Measurements from ENCODE around the gene MMAB. TPM values are rescaled to one million over a fixed set of nuclear protein-coding genes. Genes with fewer than 3 reads are reported as not detected.

The MMAB gene
- total and polyA plus RNA-seq, 2 of the 13 experiments (the other 11 are each of a cell fraction or from before 2014, with no cell fraction given): 26.1 to 77.3 TPM

DNA sequence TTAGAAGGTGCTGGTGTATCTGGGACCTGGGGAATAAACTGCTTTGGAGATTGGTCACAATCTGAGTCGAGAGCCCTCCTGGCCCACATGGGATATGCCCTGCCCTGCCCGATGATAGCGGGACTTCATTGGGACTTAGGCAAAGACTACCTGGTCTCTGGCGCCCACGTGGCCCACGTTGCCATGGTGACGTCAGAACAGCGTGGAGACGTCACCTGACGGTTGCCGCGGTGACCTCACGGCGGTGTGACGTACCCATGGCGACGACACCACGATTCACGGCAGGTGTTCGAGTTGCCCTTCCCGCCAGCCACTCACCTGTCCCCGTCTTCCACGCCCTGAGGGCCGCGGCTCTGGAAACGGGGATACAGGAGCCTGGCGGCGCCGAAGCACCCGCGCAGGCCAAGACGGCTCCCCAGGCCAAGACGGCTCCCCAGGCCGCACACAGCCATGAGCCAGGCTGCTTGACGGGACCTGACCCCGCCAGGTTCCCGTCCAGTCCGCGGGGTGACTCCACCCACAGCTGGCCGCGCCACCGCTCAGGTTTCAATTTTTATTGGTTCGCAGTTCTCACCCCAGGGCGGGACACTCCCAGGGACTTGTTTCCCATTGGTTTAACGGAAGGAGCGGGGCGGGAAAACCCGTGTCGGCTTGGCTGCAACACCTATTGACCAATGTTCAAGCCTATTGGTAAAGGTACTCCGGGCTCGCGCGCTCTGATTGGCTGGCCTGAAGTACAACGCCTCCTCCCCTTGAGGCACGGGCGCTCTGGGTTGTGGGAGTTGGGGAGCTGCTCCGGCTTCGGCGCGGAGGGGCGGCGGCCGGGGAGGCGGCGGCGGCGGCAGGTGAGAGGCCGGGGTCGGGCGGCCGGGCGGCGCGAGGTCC, at the start of gene MMAB, which contains the start of gene MVK (continued):
- TF ChIP-seq, protein P1, sequence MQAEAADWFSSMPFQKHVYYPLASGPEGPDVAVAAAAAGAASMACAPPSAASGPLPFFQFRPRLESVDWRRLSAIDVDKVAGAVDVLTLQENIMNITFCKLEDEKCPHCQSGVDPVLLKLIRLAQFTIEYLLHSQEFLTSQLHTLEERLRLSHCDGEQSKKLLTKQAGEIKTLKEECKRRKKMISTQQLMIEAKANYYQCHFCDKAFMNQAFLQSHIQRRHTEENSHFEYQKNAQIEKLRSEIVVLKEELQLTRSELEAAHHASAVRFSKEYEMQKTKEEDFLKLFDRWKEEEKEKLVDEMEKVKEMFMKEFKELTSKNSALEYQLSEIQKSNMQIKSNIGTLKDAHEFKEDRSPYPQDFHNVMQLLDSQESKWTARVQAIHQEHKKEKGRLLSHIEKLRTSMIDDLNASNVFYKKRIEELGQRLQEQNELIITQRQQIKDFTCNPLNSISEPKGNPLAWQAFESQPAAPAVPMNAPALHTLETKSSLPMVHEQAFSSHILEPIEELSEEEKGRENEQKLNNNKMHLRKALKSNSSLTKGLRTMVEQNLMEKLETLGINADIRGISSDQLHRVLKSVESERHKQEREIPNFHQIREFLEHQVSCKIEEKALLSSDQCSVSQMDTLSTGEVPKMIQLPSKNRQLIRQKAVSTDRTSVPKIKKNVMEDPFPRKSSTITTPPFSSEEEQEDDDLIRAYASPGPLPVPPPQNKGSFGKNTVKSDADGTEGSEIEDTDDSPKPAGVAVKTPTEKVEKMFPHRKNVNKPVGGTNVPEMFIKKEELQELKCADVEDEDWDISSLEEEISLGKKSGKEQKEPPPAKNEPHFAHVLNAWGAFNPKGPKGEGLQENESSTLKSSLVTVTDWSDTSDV (CRISPR knock-in tag; IDR thresholded peaks at IDR 0.05): peak; percentile 81; the same call in 1 of the 2 replicates
- TF ChIP-seq, protein P2, sequence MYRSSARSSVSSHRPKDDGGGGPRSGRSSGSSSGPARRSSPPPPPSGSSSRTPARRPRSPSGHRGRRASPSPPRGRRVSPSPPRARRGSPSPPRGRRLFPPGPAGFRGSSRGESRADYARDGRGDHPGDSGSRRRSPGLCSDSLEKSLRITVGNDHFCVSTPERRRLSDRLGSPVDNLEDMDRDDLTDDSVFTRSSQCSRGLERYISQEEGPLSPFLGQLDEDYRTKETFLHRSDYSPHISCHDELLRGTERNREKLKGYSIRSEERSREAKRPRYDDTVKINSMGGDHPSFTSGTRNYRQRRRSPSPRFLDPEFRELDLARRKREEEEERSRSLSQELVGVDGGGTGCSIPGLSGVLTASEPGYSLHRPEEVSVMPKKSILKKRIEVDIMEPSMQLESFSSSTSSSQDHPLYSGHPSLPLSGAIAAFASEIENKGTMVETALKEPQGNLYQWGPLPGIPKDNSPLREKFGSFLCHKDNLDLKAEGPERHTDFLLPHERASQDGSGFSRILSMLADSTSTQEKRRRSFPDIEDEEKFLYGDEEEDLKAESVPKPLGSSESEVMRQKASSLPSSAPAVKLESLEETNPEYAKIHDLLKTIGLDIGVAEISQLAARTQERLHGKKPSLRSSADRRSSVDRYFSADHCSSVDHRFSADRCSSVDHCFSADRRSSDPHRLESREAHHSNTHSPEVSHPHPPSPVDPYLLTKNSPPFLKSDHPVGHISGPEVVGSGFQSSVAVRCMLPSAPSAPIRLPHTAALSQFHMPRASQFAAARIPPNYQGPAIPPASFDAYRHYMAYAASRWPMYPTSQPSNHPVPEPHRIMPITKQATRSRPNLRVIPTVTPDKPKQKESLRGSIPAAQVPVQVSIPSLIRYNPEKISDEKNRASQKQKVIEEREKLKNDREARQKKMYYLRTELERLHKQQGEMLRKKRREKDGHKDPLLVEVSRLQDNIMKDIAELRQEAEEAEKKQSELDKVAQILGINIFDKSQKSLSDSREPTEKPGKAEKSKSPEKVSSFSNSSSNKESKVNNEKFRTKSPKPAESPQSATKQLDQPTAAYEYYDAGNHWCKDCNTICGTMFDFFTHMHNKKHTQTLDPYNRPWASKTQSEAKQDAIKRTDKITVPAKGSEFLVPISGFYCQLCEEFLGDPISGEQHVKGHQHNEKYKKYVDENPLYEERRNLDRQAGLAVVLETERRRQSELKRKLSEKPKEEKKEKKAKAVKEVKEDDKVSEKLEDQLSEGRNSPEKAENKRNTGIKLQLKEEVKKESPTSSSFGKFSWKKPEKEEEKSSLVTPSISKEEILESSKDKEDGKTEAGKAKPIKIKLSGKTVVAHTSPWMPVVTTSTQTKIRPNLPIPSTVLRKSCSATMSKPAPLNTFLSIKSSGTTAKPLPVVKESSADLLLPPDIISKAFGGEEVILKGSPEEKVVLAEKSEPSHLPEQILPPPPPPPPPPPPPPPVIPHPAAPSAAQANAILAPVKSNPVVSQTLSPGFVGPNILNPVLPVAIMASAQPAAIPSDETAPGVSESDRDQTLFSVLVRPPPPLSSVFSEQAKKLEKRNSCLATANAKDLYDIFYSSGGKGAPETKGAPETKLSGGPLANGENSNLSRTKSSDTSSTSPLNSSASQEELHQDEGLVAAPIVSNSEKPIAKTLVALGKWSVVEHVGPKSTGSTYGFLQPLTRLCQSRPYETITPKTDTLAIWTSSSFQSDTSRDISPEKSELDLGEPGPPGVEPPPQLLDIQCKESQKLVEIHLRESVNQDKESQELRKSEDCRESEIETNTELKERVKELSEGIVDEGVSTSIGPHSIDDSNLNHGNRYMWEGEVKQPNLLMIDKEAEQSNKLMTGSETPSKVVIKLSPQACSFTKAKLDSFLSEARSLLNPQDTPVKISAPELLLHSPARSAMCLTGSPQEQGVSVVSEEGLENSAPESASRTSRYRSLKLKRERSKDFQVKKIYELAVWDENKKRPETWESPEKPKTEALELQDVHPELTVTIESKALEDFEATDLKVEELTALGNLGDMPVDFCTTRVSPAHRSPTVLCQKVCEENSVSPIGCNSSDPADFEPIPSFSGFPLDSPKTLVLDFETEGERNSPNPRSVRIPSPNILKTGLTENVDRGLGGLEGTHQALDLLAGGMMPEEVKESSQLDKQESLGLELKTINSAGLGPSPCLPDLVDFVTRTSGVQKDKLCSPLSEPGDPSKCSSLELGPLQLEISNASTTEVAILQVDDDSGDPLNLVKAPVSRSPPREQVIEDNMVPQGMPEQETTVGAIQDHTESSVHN (CRISPR knock-in tag; IDR thresholded peaks at IDR 0.05): peak; percentile 77; the same call in 1 of the 2 replicates
- TF ChIP-seq BORCS8-MEF2B (CRISPR knock-in tag; IDR thresholded peaks at IDR 0.05) (peak; percentile 96), SOX13 (IDR thresholded peaks at IDR 0.05) (no peak), SOX13 (CRISPR knock-in tag; conservative IDR thresholded peaks at IDR 0.05 in 1 of 2, IDR thresholded peaks at IDR 0.05 in 1 of 2) (peak in 1 of 2 experiments; percentile 45; a peak in 1 of 4 replicates), ZNF143 (CRISPR knock-in tag; IDR thresholded peaks at IDR 0.05) (peak; percentile 74; the same call in 1 of the 2 replicates), ZBTB26 (CRISPR knock-in tag; IDR thresholded peaks at IDR 0.05; ENCODE audit: borderline replicate concordance) (peak; percentile 52; the same call in 1 of the 2 replicates), POLR2A (IDR thresholded peaks at IDR 0.05; ENCODE audit: insufficient read depth in 1 of 2, low read depth in 2 of 2, low read length in 2 of 2) (peak; percentile 84 to 86)
- TF ChIP-seq, protein P3, sequence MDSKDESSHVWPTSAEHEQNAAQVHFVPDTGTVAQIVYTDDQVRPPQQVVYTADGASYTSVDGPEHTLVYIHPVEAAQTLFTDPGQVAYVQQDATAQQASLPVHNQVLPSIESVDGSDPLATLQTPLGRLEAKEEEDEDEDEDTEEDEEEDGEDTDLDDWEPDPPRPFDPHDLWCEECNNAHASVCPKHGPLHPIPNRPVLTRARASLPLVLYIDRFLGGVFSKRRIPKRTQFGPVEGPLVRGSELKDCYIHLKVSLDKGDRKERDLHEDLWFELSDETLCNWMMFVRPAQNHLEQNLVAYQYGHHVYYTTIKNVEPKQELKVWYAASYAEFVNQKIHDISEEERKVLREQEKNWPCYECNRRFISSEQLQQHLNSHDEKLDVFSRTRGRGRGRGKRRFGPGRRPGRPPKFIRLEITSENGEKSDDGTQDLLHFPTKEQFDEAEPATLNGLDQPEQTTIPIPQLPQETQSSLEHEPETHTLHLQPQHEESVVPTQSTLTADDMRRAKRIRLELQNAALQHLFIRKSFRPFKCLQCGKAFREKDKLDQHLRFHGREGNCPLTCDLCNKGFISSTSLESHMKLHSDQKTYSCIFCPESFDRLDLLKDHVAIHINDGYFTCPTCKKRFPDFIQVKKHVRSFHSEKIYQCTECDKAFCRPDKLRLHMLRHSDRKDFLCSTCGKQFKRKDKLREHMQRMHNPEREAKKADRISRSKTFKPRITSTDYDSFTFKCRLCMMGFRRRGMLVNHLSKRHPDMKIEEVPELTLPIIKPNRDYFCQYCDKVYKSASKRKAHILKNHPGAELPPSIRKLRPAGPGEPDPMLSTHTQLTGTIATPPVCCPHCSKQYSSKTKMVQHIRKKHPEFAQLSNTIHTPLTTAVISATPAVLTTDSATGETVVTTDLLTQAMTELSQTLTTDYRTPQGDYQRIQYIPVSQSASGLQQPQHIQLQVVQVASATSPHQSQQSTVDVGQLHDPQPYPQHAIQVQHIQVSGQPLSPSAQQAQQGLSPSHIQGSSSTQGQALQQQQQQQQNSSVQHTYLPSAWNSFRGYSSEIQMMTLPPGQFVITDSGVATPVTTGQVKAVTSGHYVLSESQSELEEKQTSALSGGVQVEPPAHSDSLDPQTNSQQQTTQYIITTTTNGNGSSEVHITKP (CRISPR knock-in tag; IDR thresholded peaks at IDR 0.05; ENCODE audit: low read depth): no peak; the same call in 1 of the 2 replicates

Data from HepG2 (cell line).